Measurements from ENCODE around the gene TBCCD1. TPM values are rescaled to one million over a fixed set of nuclear protein-coding genes. Genes with fewer than 3 reads are reported as not detected.

The TBCCD1 gene
- total RNA-seq, 1 donor from 2014 or later: 16.4 TPM

- H3K27ac Mint-ChIP-seq (ENCODE audit: unreplicated experiment): no peak overlapping the region
- H3K36me3 Mint-ChIP-seq (ENCODE audit: unreplicated experiment): no peaks in the 10 kb centered on the region
- peaks cover 38% of the 10 kb centered on the region for H3K27me3 Mint-ChIP-seq (ENCODE audit: unreplicated experiment)
- H3K9me3 Mint-ChIP-seq (ENCODE audit: unreplicated experiment): peaks cover 18% of the 10 kb centered on the region
- no peak for TF ChIP-seq CTCF (IDR thresholded peaks at IDR 0.05)
- H3K4me3 Mint-ChIP-seq (ENCODE audit: unreplicated experiment): no peak overlapping the region
- DNase-seq (ENCODE audit: extremely low spot score, unreplicated experiment): peak; percentile 66
- H3K4me1 Mint-ChIP-seq (ENCODE audit: unreplicated experiment): peaks cover 6% of the 10 kb centered on the region
These were observed 69.5 kb downstream of the TBCCD1 start for GRCh38 chr3:186497608-186498007.

- H3K4me1 Mint-ChIP-seq (ENCODE audit: unreplicated experiment): peaks cover 6% of the 10 kb centered on the region
- H3K27ac Mint-ChIP-seq (ENCODE audit: unreplicated experiment): no peak overlapping the region
- H3K27me3 Mint-ChIP-seq (ENCODE audit: unreplicated experiment): peaks cover 42% of the 10 kb centered on the region
- H3K36me3 Mint-ChIP-seq (ENCODE audit: unreplicated experiment): no peaks in the 10 kb centered on the region
- TF ChIP-seq CTCF (IDR thresholded peaks at IDR 0.05): no peak
- peak; percentile 17 for DNase-seq (ENCODE audit: extremely low spot score, unreplicated experiment)
- H3K9me3 Mint-ChIP-seq (ENCODE audit: unreplicated experiment): peaks cover 18% of the 10 kb centered on the region
- no peak overlapping the region for H3K4me3 Mint-ChIP-seq (ENCODE audit: unreplicated experiment)
These were observed 70.5 kb downstream of the TBCCD1 start for GRCh38 chr3:186496635-186497034.

Other genes starting within 250 kb of the TBCCD1 start
- gene DGKG, start 205.1 kb downstream of the TBCCD1 start, total RNA-seq: 0.18 TPM in 1 of 2 replicates, not detected in the other
- gene CRYGS, start 23.0 kb downstream of the TBCCD1 start, total RNA-seq: 3.9 and 4.9 TPM in 2 replicates
- 73.0 and 75.8 TPM in 2 replicates for gene DNAJB11, start 3.4 kb upstream of the TBCCD1 start, total RNA-seq
- not detected in 2 replicates for gene AHSG, start 45.7 kb upstream of the TBCCD1 start, total RNA-seq
- not detected in 2 replicates for gene FETUB, start 73.1 kb upstream of the TBCCD1 start, total RNA-seq
- not detected in 2 replicates for gene HRG, start 98.7 kb upstream of the TBCCD1 start, total RNA-seq
- gene KNG1, start 150.0 kb upstream of the TBCCD1 start, total RNA-seq: not detected in 2 replicates
- 356 and 408 TPM in 2 replicates for gene EIF4A2, start 216.2 kb upstream of the TBCCD1 start, total RNA-seq
- 17.2 and 18.1 TPM in 2 replicates for gene RFC4, start 239.1 kb upstream of the TBCCD1 start, total RNA-seq